Neural crest cell (in vitro differentiated cells): Measurements from ENCODE around the gene LAMA1. TPM values are rescaled to one million over a fixed set of nuclear protein-coding genes. Genes with fewer than 3 reads are reported as not detected.

Source experiments
- DNase-seq: peaks from one replicate; pipeline ENCODE4 v3.0.0; 2021; ENCODE audit warnings: low read depth, mixed read lengths, low spot score
- H3K27ac Mint-ChIP-seq: one replicate; pipeline ENCODE4 v1.8.0; 2021; ENCODE audit warnings: mild to moderate bottlenecking, mixed read lengths; ENCODE audit not compliant: unreplicated experiment
- H3K27me3 Mint-ChIP-seq: 2 replicates; pipeline ENCODE4 v1.8.0; 2021; ENCODE audit warnings: low read depth, mild to moderate bottlenecking, mixed read lengths
- H3K36me3 Mint-ChIP-seq: 2 replicates; pipeline ENCODE4 v1.8.0; 2021; ENCODE audit warnings: low read depth, mild to moderate bottlenecking, mixed read lengths
- H3K4me1 Mint-ChIP-seq: 2 replicates; pipeline ENCODE4 v1.8.0; 2021; ENCODE audit warnings: mixed read lengths
- H3K4me3 Mint-ChIP-seq: one replicate; pipeline ENCODE4 v1.8.0; 2021; ENCODE audit warnings: mild to moderate bottlenecking, mixed read lengths
- H3K9me3 Mint-ChIP-seq: 2 replicates; pipeline ENCODE4 v1.8.0; 2021; ENCODE audit warnings: mixed read lengths
- CTCF ChIP-seq: fragments of 200-600 bp; sonication (generic); conservative IDR thresholded peaks from 2 replicates; pipeline ENCODE4 v1.5.0; 2021; ENCODE audit warnings: antibody characterized with exemption, mild to moderate bottlenecking
- total RNA-seq: library from RNA; stranded (reverse); gene quantifications from 2 replicates; pipeline ENCODE4 v1.2.1, GENCODE V29; 2021

LAMA1 gene
- total RNA-seq, 1 donor from 2014 or later, result 102 TPM

- Mint-ChIP-seq H3K36me3 (peaks cover 56% of the 10 kb centered on the region), H3K27me3 (no peaks in the 10 kb centered on the region), H3K4me1 (peaks cover 12% of the 10 kb centered on the region), H3K9me3 (peaks cover 4% of the 10 kb centered on the region), H3K27ac (no peak overlapping the region), H3K4me3 (no peak overlapping the region)
- no peak for DNase-seq
- TF ChIP-seq CTCF, result no peak
Observed at GRCh38 chr18:6960656-6961055, 156.9 kb downstream of the LAMA1 start.

- H3K4me3 Mint-ChIP-seq, result no peak overlapping the region
- no peak for TF ChIP-seq CTCF
- H3K27me3 Mint-ChIP-seq, result no peaks in the 10 kb centered on the region
- H3K9me3 Mint-ChIP-seq, result peaks cover 4% of the 10 kb centered on the region
- H3K27ac Mint-ChIP-seq, result no peak overlapping the region
- DNase-seq, result no peak
- peaks cover 51% of the 10 kb centered on the region for H3K36me3 Mint-ChIP-seq
- peaks cover 12% of the 10 kb centered on the region for H3K4me1 Mint-ChIP-seq
Observed at GRCh38 chr18:6960124-6960523, 157.5 kb downstream of the LAMA1 start.

GRCh38 chr18:6959110-6959509 is 158.5 kb downstream of the LAMA1 start:
- Mint-ChIP-seq H3K27me3 (no peaks in the 10 kb centered on the region), H3K27ac (no peak overlapping the region), H3K4me3 (no peak overlapping the region), H3K4me1 (peaks cover 7% of the 10 kb centered on the region), H3K36me3 (peaks cover 49% of the 10 kb centered on the region), H3K9me3 (peaks cover 4% of the 10 kb centered on the region)
- TF ChIP-seq CTCF, result no peak
- DNase-seq, result no peak

GRCh38 chr18:6956999-6957398 is 160.6 kb downstream of the LAMA1 start:
- no peak for TF ChIP-seq CTCF
- H3K27me3 Mint-ChIP-seq, result no peaks in the 10 kb centered on the region
- peaks cover 4% of the 10 kb centered on the region for H3K9me3 Mint-ChIP-seq
- peaks cover 48% of the 10 kb centered on the region for H3K36me3 Mint-ChIP-seq
- no peak overlapping the region for H3K4me3 Mint-ChIP-seq
- no peak for DNase-seq
- peaks cover 5% of the 10 kb centered on the region for H3K4me1 Mint-ChIP-seq
- H3K27ac Mint-ChIP-seq, result no peak overlapping the region

- no peak for TF ChIP-seq CTCF
- Mint-ChIP-seq H3K36me3 (peaks cover 50% of the 10 kb centered on the region), H3K9me3 (peaks cover 4% of the 10 kb centered on the region), H3K4me3 (no peak overlapping the region), H3K4me1 (peaks cover 10% of the 10 kb centered on the region), H3K27ac (no peak overlapping the region), H3K27me3 (no peaks in the 10 kb centered on the region)
- no peak for DNase-seq
Observed at GRCh38 chr18:6956495-6956894, 161.1 kb downstream of the LAMA1 start.

- Mint-ChIP-seq H3K4me3 (no peak overlapping the region), H3K9me3 (peaks cover 2% of the 10 kb centered on the region), H3K4me1 (peaks cover 17% of the 10 kb centered on the region), H3K36me3 (peaks cover 48% of the 10 kb centered on the region), H3K27me3 (no peaks in the 10 kb centered on the region), H3K27ac (no peak overlapping the region)
- DNase-seq, result no peak
- no peak for TF ChIP-seq CTCF
Observed at GRCh38 chr18:6955304-6955703, 162.3 kb downstream of the LAMA1 start.
